Measurements from ENCODE around the gene TSHZ2. TPM values are rescaled to one million over a fixed set of nuclear protein-coding genes. Genes with fewer than 3 reads are reported as not detected.

The TSHZ2 gene
- total RNA-seq, 1 experiment from 2014 or later, result 0.07 TPM

GRCh38 chr20:53122853-53123252, 150.7 kb downstream of the TSHZ2 start:
- Histone ChIP-seq H3K14ac (ENCODE audit: insufficient read depth, low read length) (no peak overlapping the region), H2BK5ac (ENCODE audit: insufficient read length, low read length) (no peak overlapping the region), H4K20me1 (ENCODE audit: control insufficient read depth, insufficient read depth, insufficient read length) (no peaks in the 10 kb centered on the region), H3K4ac (ENCODE audit: low read depth, low read length) (no peak overlapping the region), H3T11ph (ENCODE audit: low read length) (no peak overlapping the region), H3K27me3 (ENCODE audit: insufficient read depth, low read length) (no peaks in the 10 kb centered on the region), H3K79me1 (ENCODE audit: insufficient read depth, low read depth, low read length, poor library complexity, severe bottlenecking) (no peaks in the 10 kb centered on the region), H3K9ac (ENCODE audit: extremely low read depth, insufficient read length, low read length) (no peak overlapping the region), H3K23me2 (ENCODE audit: insufficient read length, low read depth, low read length, poor library complexity, severe bottlenecking) (no peaks in the 10 kb centered on the region), H3K79me2 (ENCODE audit: insufficient read depth, low read length) (no peaks in the 10 kb centered on the region), H2AK5ac (ENCODE audit: insufficient read length, low read length) (no peak overlapping the region), H3K56ac (ENCODE audit: insufficient read length, low read depth, low read length) (no peak overlapping the region), H2BK15ac (ENCODE audit: low read depth, low read length) (no peak overlapping the region), H2AFZ (ENCODE audit: low read length) (no peak overlapping the region), H3K4me1 (ENCODE audit: insufficient read depth, low read length) (no peaks in the 10 kb centered on the region; the same call in 1 of the 2 replicates), H3K23ac (ENCODE audit: insufficient read length, low read depth, low read length) (no peak overlapping the region), H2BK20ac (ENCODE audit: low read depth, low read length, poor library complexity, severe bottlenecking) (no peak overlapping the region), H4K91ac (ENCODE audit: insufficient read length, low read depth, low read length) (no peak overlapping the region), H3K9me3 (ENCODE audit: control insufficient read depth, low read depth, low read length) (no peaks in the 10 kb centered on the region), H2BK120ac (ENCODE audit: low read depth, low read length, poor library complexity, severe bottlenecking) (no peak overlapping the region), H4K5ac (ENCODE audit: insufficient read length, low read depth, low read length) (no peak overlapping the region), H3K4me2 (ENCODE audit: insufficient read depth, insufficient read length, low read length) (no peak overlapping the region), H4K8ac (replicated peaks; ENCODE audit: insufficient read length, low read depth, low read length) (no peak overlapping the region), H3K27ac (ENCODE audit: insufficient read length, low read depth, low read length) (no peak overlapping the region), H2BK12ac (ENCODE audit: insufficient read length, low read depth, low read length) (no peak overlapping the region), H3K18ac (ENCODE audit: insufficient read length, low read depth, low read length) (no peak overlapping the region)
- Mint-ChIP-seq H3K36me3 (ENCODE audit: insufficient read depth in 1 of 3, low read depth in 3 of 3) (no peaks in the 10 kb centered on the region), H3K4me3 (no peak overlapping the region), H3K27me3 (ENCODE audit: low read depth) (no peaks in the 10 kb centered on the region), H3K9me3 (0 out of 5 replicates have a peak, but pooled peaks cover 0 to 4% of the 10 kb centered on the region in 2 experiments), H3K4me1 (peaks cover 14 to 19% of the 10 kb centered on the region in 2 experiments), H3K27ac (no peak overlapping the region)
- WGBS (ENCODE audit: extremely low coverage, insufficient read length, low lambda C conversion rate), result no CpG with 5 or more reads among the region's 4 CpGs
- DNase-seq, result no peak
- TF ChIP-seq CTCF (conservative IDR thresholded peaks at IDR 0.05), result no peak

Data from H9 (cell line).